Upper lobe of left lung (tissue), 4 donors: Measurements from ENCODE around the gene SPRED2.

Experiments used
- POLR2A ChIP-seq, 4 donors: fragments of 450-650 bp; IDR thresholded peaks; one replicate each; pipeline ENCODE4 v1.5.1; 2016 to 2017; ENCODE audit warnings: antibody characterized with exemption in 4 of 4, mild to moderate bottlenecking in 2 of 4
- POLR2AphosphoS5 ChIP-seq, 2 donors: sonication (generic); formaldehyde crosslinking; IDR thresholded peaks; one replicate each; pipeline ENCODE4 v1.5.1; 2017; ENCODE audit warnings: antibody characterized with exemption in 2 of 2
- TF ChIP-seq, protein P1 (sequence below), 6 experiments: fragments of 450-650 bp in 4 of 6; fragments of 200-600 bp in 2 of 6; sonication (generic) in 2 of 6; IDR thresholded peaks; one replicate each; pipeline ENCODE4 v1.5.1; 2016 to 2019; ENCODE audit warnings: antibody characterized with exemption in 6 of 6

DNA sequence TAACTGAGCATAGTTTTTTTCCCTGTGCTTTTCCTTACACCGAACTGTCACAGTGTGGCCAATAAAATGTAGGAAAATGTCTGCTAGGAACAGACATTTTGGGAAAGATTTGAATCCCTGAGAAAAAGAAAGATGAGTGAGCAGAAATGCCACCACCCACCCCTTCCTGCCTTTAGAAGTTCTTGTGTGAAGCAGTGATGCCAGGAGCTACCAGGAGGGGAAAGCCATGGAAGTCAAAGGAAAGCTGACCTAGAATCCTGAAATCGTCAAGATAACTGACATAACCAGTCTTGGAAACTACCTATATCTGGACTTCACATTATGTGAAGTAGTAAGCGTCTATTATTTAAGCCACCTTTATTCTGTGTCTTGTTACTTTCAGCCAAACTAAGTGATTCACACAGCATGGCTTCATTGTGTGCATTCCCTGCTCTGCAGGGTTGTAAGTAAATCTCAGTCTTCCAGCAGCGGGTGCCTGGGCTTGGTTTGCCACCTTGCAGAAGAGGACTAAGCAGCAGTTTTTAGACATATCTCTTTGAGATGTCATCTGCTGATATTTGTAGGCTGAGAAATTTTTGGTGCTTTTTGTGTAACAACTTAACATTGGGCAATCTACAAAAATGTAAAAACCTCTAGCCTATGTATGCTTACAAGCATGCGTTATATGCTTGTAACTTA is 11.2 kb upstream of the SPRED2 start:
- TF ChIP-seq, protein P1, sequence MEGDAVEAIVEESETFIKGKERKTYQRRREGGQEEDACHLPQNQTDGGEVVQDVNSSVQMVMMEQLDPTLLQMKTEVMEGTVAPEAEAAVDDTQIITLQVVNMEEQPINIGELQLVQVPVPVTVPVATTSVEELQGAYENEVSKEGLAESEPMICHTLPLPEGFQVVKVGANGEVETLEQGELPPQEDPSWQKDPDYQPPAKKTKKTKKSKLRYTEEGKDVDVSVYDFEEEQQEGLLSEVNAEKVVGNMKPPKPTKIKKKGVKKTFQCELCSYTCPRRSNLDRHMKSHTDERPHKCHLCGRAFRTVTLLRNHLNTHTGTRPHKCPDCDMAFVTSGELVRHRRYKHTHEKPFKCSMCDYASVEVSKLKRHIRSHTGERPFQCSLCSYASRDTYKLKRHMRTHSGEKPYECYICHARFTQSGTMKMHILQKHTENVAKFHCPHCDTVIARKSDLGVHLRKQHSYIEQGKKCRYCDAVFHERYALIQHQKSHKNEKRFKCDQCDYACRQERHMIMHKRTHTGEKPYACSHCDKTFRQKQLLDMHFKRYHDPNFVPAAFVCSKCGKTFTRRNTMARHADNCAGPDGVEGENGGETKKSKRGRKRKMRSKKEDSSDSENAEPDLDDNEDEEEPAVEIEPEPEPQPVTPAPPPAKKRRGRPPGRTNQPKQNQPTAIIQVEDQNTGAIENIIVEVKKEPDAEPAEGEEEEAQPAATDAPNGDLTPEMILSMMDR (IDR thresholded peaks at IDR 0.05): no peak
- TF ChIP-seq POLR2A (IDR thresholded peaks at IDR 0.05) (no peak), POLR2AphosphoS5 (IDR thresholded peaks at IDR 0.05) (no peak)
